HCT116 (cell line): Measurements from ENCODE around the gene MVK.

Experiments
- POLR2A ChIP-seq: IDR thresholded peaks from 2 replicates; pipeline ENCODE4 v1.7.0; 2011; ENCODE audit warnings: borderline replicate concordance; ENCODE audit not compliant: insufficient read depth, insufficient read length; ENCODE audit errors: extremely low read depth
- RAD21 ChIP-seq: IDR thresholded peaks from 2 replicates; pipeline ENCODE4 v1.6.1; 2012; ENCODE audit warnings: low read depth, mild to moderate bottlenecking
- SP1 ChIP-seq: IDR thresholded peaks from 2 replicates; pipeline ENCODE4 v1.6.1; 2012; ENCODE audit warnings: low read depth
- ZFX ChIP-seq: fragments of 450-650 bp; IDR thresholded peaks from 2 replicates; pipeline ENCODE4 v1.6.1; 2017
- TF ChIP-seq, protein P1 (sequence below), 3 experiments: fragments of 200-600 bp in 1 of 3; sonication (generic) in 1 of 3; IDR thresholded peaks in 2 of 3; conservative IDR thresholded peaks in 1 of 3; 2 replicates each; pipeline ENCODE4 v1.5.1; 2012 to 2017; ENCODE audit warnings: low read depth in 2 of 3, low read length in 2 of 3, antibody characterized with exemption in 1 of 3, borderline replicate concordance in 1 of 3, control low read depth in 1 of 3, mild to moderate bottlenecking in 1 of 3, mixed read lengths in 1 of 3, mixed run types in 1 of 3, moderate library complexity in 1 of 3; ENCODE audit not compliant: insufficient read depth in 1 of 3
- TF ChIP-seq, protein P2 (sequence below): IDR thresholded peaks from 2 replicates; pipeline ENCODE4 v1.6.1; 2011; ENCODE audit warnings: mild to moderate bottlenecking, low read length, moderate library complexity; ENCODE audit not compliant: insufficient replicate concordance; ENCODE audit errors: extremely low read depth
- TF ChIP-seq, protein P3 (sequence below): IDR thresholded peaks from 2 replicates; pipeline ENCODE4 v1.6.1; 2012
- TF ChIP-seq, protein P4 (sequence below): IDR thresholded peaks from 2 replicates; pipeline ENCODE4 v1.6.1; 2012

DNA sequence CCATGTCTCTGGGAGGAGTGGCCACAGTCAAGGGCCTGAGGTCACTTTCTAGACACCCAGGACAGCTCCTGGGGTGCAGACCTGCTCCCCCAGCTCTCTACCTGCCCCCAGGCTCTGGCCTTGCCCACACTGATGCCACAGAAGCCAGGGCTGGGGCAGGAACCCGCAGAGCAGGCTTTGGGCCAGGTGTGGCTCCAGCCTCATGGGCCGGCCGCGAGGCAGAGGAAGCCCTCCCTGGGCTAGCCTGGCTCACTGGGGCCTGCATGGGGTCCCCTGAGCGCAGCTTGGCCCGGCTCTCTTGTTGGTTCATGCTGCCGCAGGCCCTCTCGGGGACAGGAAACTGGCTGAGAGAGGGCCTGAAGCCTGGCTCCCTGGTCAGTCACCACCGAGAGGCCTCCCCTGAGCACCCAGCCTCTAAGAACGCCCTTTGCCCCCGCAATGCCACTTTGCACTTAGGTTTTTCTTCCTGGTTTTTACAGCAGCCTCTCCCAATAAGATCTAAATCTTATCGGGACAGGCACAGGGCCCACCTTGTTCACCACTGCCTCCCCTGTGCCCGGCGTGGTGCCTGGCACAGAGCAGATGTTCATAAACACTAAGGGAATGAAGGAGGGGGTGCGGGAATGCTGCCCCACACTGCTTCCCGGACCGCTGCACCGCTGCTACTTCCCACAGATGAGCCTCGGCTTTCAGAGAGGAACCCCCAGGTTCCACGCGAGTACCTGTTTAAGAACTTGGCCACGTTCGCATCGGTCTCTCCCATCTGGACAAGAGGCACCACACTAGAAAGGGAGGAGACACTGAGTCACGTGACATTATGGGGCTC lies 15.0 kb upstream of the MVK start:
- TF ChIP-seq, protein P1, sequence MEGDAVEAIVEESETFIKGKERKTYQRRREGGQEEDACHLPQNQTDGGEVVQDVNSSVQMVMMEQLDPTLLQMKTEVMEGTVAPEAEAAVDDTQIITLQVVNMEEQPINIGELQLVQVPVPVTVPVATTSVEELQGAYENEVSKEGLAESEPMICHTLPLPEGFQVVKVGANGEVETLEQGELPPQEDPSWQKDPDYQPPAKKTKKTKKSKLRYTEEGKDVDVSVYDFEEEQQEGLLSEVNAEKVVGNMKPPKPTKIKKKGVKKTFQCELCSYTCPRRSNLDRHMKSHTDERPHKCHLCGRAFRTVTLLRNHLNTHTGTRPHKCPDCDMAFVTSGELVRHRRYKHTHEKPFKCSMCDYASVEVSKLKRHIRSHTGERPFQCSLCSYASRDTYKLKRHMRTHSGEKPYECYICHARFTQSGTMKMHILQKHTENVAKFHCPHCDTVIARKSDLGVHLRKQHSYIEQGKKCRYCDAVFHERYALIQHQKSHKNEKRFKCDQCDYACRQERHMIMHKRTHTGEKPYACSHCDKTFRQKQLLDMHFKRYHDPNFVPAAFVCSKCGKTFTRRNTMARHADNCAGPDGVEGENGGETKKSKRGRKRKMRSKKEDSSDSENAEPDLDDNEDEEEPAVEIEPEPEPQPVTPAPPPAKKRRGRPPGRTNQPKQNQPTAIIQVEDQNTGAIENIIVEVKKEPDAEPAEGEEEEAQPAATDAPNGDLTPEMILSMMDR (IDR thresholded peaks at IDR 0.05 in 2 of 3, conservative IDR thresholded peaks at IDR 0.05 in 1 of 3; ENCODE audit: borderline replicate concordance in 1 of 3, insufficient read depth in 1 of 3, low read depth in 2 of 3, low read length in 2 of 3), result no peak
- TF ChIP-seq, protein P2, sequence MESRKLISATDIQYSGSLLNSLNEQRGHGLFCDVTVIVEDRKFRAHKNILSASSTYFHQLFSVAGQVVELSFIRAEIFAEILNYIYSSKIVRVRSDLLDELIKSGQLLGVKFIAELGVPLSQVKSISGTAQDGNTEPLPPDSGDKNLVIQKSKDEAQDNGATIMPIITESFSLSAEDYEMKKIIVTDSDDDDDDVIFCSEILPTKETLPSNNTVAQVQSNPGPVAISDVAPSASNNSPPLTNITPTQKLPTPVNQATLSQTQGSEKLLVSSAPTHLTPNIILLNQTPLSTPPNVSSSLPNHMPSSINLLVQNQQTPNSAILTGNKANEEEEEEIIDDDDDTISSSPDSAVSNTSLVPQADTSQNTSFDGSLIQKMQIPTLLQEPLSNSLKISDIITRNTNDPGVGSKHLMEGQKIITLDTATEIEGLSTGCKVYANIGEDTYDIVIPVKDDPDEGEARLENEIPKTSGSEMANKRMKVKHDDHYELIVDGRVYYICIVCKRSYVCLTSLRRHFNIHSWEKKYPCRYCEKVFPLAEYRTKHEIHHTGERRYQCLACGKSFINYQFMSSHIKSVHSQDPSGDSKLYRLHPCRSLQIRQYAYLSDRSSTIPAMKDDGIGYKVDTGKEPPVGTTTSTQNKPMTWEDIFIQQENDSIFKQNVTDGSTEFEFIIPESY, result no peak
- TF ChIP-seq, protein P3, sequence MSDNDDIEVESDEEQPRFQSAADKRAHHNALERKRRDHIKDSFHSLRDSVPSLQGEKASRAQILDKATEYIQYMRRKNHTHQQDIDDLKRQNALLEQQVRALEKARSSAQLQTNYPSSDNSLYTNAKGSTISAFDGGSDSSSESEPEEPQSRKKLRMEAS, result no peak
- TF ChIP-seq RAD21 (no peak), POLR2A (no peak), SP1 (no peak), ZFX (no peak)
- TF ChIP-seq, protein P4, sequence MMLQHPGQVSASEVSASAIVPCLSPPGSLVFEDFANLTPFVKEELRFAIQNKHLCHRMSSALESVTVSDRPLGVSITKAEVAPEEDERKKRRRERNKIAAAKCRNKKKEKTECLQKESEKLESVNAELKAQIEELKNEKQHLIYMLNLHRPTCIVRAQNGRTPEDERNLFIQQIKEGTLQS, result no peak
